Measurements from ENCODE around the gene KNCN.

The KNCN gene

DNA sequence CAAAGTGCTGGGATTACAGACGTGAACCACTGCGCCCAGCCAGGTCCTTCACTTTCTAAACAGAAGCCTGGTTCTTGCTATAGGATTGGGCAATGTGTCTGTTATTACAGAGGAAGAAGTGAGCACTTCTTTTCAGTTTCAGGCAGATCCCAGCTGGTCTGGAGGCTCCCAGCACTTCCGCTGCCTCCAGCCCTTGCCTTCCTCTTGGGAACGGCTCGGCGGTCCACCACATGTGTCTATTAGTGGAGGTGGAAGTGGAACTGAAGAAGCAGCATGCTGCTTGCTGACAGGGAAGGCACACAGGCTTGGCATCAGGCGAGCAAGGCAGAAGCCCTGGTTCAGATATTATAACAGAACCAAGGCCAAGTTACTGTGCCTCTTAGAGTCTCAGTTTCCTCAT lies 35.6 kb upstream of the KNCN start:
- no peak overlapping the region for H3K23ac ChIP-seq (ENCODE audit: low read length in 2 of 2)
- H3K4me1 ChIP-seq (ENCODE audit: control insufficient read depth, insufficient read depth, low read depth, low read length) = no peaks in the 10 kb centered on the region
- no peak overlapping the region for H3K4me3 ChIP-seq (ENCODE audit: insufficient read depth in 1 of 2, low read depth in 1 of 2, low read length in 2 of 2)
- H3K9ac ChIP-seq (ENCODE audit: low read length) = no peak overlapping the region
- H2BK15ac ChIP-seq (ENCODE audit: low read depth, poor library complexity, severe bottlenecking) = no peak overlapping the region
- H4K8ac ChIP-seq (ENCODE audit: low read length) = no peak overlapping the region
- no peak overlapping the region for H3K4me2 ChIP-seq (ENCODE audit: low read length, poor library complexity, severe bottlenecking)
- H3K18ac ChIP-seq (ENCODE audit: low read depth in 1 of 2, low read length in 2 of 2) = no peak overlapping the region
- no peak overlapping the region for H2BK120ac ChIP-seq (ENCODE audit: low read depth, low read length)
- peaks cover 13% of the 10 kb centered on the region for H3K9me3 ChIP-seq (ENCODE audit: control insufficient read depth, low read length)
- H4K91ac ChIP-seq (ENCODE audit: low read length) = no peak overlapping the region
- peaks cover 53 to 76% of the 10 kb centered on the region in 2 experiments for H3K36me3 ChIP-seq (ENCODE audit: control insufficient read depth in 1 of 2, insufficient read depth in 2 of 2, low read depth in 1 of 2, low read length in 2 of 2)
- no peak overlapping the region for H2BK12ac ChIP-seq (ENCODE audit: low read length in 2 of 2)
- H3K14ac ChIP-seq (ENCODE audit: low read length in 2 of 2) = no peak overlapping the region
- H3K79me1 ChIP-seq (replicated peaks; ENCODE audit: low read length, poor library complexity, severe bottlenecking) = peaks cover 3% of the 10 kb centered on the region
- H2BK5ac ChIP-seq (ENCODE audit: low read depth, low read length, poor library complexity, severe bottlenecking) = no peak overlapping the region
- no peak for DNase-seq
- H3K4ac ChIP-seq (ENCODE audit: low read depth in 1 of 2, low read length in 2 of 2) = no peak overlapping the region
- no peak overlapping the region for H2AFZ ChIP-seq (ENCODE audit: low read depth, low read length)
- 94% methylated on average over 7 of the region's 7 CpGs for WGBS
- H2AK5ac ChIP-seq (ENCODE audit: low read length, severe bottlenecking) = no peak overlapping the region
- no peak overlapping the region for H3K27ac ChIP-seq (ENCODE audit: low read length, poor library complexity, severe bottlenecking)
- no peaks in the 10 kb centered on the region for H3K27me3 ChIP-seq (ENCODE audit: control insufficient read depth in 1 of 2, insufficient read depth in 1 of 2, low read length in 2 of 2)

DNA sequence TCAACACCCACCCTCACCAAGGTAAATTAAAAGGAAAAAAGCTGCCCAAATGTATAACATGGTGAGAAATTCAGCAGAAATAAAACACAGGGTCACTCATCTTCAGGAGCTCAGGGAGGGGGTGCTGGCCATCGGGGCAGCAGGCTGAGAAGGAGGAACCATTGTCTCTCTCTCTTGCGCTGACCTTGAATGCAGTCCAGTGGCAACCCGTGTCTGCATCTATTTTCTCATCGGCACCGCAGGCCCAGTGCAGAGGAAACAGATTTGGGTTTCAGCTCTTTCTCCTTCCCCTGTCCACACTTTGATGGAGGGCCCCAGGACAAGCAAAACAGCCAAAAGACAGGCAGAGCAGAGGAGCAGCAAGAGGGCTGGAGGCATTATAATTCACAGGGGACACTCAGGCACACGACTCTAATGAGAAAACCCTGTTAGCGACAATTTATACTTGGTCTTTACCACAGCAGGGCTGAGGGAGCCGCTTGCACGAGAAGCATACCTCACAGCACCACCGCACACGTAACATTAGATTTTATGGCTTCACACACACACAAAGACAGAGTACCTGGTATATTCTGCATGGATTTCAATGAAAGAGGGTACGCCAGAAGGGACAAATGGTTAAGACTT lies 34.0 kb upstream of the KNCN start:
- no peak overlapping the region for H2AFZ ChIP-seq (ENCODE audit: low read depth, low read length)
- H2AK5ac ChIP-seq (ENCODE audit: low read length, severe bottlenecking) = no peak overlapping the region
- H3K36me3 ChIP-seq (ENCODE audit: control insufficient read depth in 1 of 2, insufficient read depth in 2 of 2, low read depth in 1 of 2, low read length in 2 of 2) = peaks cover 48 to 73% of the 10 kb centered on the region in 2 experiments
- no peak overlapping the region for H3K4ac ChIP-seq (ENCODE audit: low read depth in 1 of 2, low read length in 2 of 2)
- H4K91ac ChIP-seq (ENCODE audit: low read length) = no peak overlapping the region
- H3K18ac ChIP-seq (ENCODE audit: low read depth in 1 of 2, low read length in 2 of 2) = no peak overlapping the region
- no peaks in the 10 kb centered on the region for H3K4me1 ChIP-seq (ENCODE audit: control insufficient read depth, insufficient read depth, low read depth, low read length)
- H3K23ac ChIP-seq (ENCODE audit: low read length in 2 of 2) = no peak overlapping the region
- H2BK15ac ChIP-seq (ENCODE audit: low read depth, poor library complexity, severe bottlenecking) = no peak overlapping the region
- H3K27ac ChIP-seq (ENCODE audit: low read length, poor library complexity, severe bottlenecking) = no peak overlapping the region
- H3K14ac ChIP-seq (ENCODE audit: low read length in 2 of 2) = no peak overlapping the region
- H3K4me2 ChIP-seq (ENCODE audit: low read length, poor library complexity, severe bottlenecking) = no peak overlapping the region
- H3K27me3 ChIP-seq (ENCODE audit: control insufficient read depth in 1 of 2, insufficient read depth in 1 of 2, low read length in 2 of 2) = no peaks in the 10 kb centered on the region
- H3K4me3 ChIP-seq (ENCODE audit: insufficient read depth in 1 of 2, low read depth in 1 of 2, low read length in 2 of 2) = no peak overlapping the region
- DNase-seq = no peak
- H2BK12ac ChIP-seq (ENCODE audit: low read length in 2 of 2) = no peak overlapping the region
- H3K79me1 ChIP-seq (replicated peaks; ENCODE audit: low read length, poor library complexity, severe bottlenecking) = peaks cover 3% of the 10 kb centered on the region
- peaks cover 13% of the 10 kb centered on the region for H3K9me3 ChIP-seq (ENCODE audit: control insufficient read depth, low read length)
- no peak overlapping the region for H2BK120ac ChIP-seq (ENCODE audit: low read depth, low read length)
- 88% methylated on average over 8 of the region's 12 CpGs for WGBS
- no peak overlapping the region for H3K9ac ChIP-seq (ENCODE audit: low read length)
- no peak overlapping the region for H4K8ac ChIP-seq (ENCODE audit: low read length)
- H2BK5ac ChIP-seq (ENCODE audit: low read depth, low read length, poor library complexity, severe bottlenecking) = no peak overlapping the region

DNA sequence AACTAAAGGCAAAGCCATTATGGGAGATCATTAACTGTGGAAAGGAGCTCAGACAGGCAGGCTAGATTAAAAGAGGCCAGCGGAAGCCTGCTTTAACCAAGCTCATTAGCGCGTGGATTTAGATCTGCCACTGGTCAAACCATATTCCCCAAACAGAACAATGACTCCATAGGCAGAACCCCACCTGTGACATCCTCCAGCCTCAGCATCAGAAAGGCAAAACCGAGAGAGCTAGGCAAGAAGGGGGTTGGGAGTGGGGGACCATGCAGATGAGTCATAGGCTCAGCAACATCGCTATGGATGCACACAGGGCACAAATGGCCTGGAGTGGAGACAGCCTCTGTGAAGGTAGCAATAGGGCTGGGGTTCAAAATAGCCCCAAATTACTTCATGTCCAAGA lies 32.0 kb upstream of the KNCN start:
- no peak overlapping the region for H3K9ac ChIP-seq (ENCODE audit: low read length)
- WGBS = 98% methylated on average over 4 of the region's 5 CpGs

DNA sequence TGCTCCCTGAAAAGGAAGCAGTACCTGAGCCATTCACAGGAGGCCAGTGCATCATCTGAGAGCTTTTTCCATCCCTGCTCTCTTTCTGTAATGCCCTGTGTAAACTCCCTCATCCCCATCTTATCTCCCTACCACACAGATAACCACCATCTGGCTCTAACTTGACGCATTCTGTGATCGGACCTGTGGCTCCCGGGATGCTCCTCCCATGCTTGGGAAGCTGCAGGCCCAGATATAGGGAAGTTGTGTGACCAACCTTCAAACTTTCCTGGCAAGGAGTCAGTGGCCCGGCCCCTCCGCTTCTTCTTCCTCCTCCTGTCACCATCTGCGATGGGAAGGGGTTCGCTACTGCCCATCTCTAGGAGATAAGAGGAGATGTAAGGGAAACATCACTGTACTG lies 31.5 kb upstream of the KNCN start:
- Histone ChIP-seq H3K23ac (ENCODE audit: low read length in 2 of 2) (no peak overlapping the region), H3K4ac (ENCODE audit: low read depth in 1 of 2, low read length in 2 of 2) (no peak overlapping the region), H4K91ac (ENCODE audit: low read length) (no peak overlapping the region), H3K4me2 (ENCODE audit: low read length, poor library complexity, severe bottlenecking) (no peak overlapping the region), H2BK5ac (ENCODE audit: low read depth, low read length, poor library complexity, severe bottlenecking) (no peak overlapping the region), H2BK15ac (ENCODE audit: low read depth, poor library complexity, severe bottlenecking) (no peak overlapping the region), H3K9ac (ENCODE audit: low read length) (no peak overlapping the region), H2BK12ac (ENCODE audit: low read length in 2 of 2) (no peak overlapping the region), H2AK5ac (ENCODE audit: low read length, severe bottlenecking) (no peak overlapping the region), H3K18ac (ENCODE audit: low read depth in 1 of 2, low read length in 2 of 2) (no peak overlapping the region), H3K36me3 (ENCODE audit: control insufficient read depth in 1 of 2, insufficient read depth in 2 of 2, low read depth in 1 of 2, low read length in 2 of 2) (peaks cover 54 to 80% of the 10 kb centered on the region in 2 experiments), H3K9me3 (ENCODE audit: control insufficient read depth, low read length) (no peaks in the 10 kb centered on the region), H3K14ac (ENCODE audit: low read length in 2 of 2) (no peak overlapping the region), H3K27me3 (ENCODE audit: control insufficient read depth in 1 of 2, insufficient read depth in 1 of 2, low read length in 2 of 2) (no peaks in the 10 kb centered on the region), H3K4me1 (ENCODE audit: control insufficient read depth, insufficient read depth, low read depth, low read length) (no peaks in the 10 kb centered on the region), H4K8ac (ENCODE audit: low read length) (no peak overlapping the region), H2AFZ (ENCODE audit: low read depth, low read length) (no peak overlapping the region), H3K4me3 (ENCODE audit: insufficient read depth in 1 of 2, low read depth in 1 of 2, low read length in 2 of 2) (no peak overlapping the region), H3K79me1 (replicated peaks; ENCODE audit: low read length, poor library complexity, severe bottlenecking) (peaks cover 5% of the 10 kb centered on the region), H2BK120ac (ENCODE audit: low read depth, low read length) (no peak overlapping the region), H3K27ac (ENCODE audit: low read length, poor library complexity, severe bottlenecking) (no peak overlapping the region)
- 90% methylated on average over 7 of the region's 7 CpGs for WGBS
- no peak for DNase-seq

More for the DNA sequence above, 32.0 kb upstream of the KNCN start:
- DNase-seq = no peak
- Histone ChIP-seq H2AK5ac (ENCODE audit: low read length, severe bottlenecking) (no peak overlapping the region), H3K4me1 (ENCODE audit: control insufficient read depth, insufficient read depth, low read depth, low read length) (no peaks in the 10 kb centered on the region), H2BK5ac (ENCODE audit: low read depth, low read length, poor library complexity, severe bottlenecking) (no peak overlapping the region), H4K91ac (ENCODE audit: low read length) (no peak overlapping the region), H4K8ac (ENCODE audit: low read length) (no peak overlapping the region), H3K27me3 (ENCODE audit: control insufficient read depth in 1 of 2, insufficient read depth in 1 of 2, low read length in 2 of 2) (no peaks in the 10 kb centered on the region), H3K4ac (ENCODE audit: low read depth in 1 of 2, low read length in 2 of 2) (no peak overlapping the region), H3K4me2 (ENCODE audit: low read length, poor library complexity, severe bottlenecking) (no peak overlapping the region), H2BK120ac (ENCODE audit: low read depth, low read length) (no peak overlapping the region), H2AFZ (ENCODE audit: low read depth, low read length) (no peak overlapping the region), H2BK12ac (ENCODE audit: low read length in 2 of 2) (no peak overlapping the region), H3K36me3 (ENCODE audit: control insufficient read depth in 1 of 2, insufficient read depth in 2 of 2, low read depth in 1 of 2, low read length in 2 of 2) (peaks cover 50 to 75% of the 10 kb centered on the region in 2 experiments), H3K4me3 (ENCODE audit: insufficient read depth in 1 of 2, low read depth in 1 of 2, low read length in 2 of 2) (no peak overlapping the region), H3K9me3 (ENCODE audit: control insufficient read depth, low read length) (no peaks in the 10 kb centered on the region), H3K18ac (ENCODE audit: low read depth in 1 of 2, low read length in 2 of 2) (no peak overlapping the region), H3K27ac (ENCODE audit: low read length, poor library complexity, severe bottlenecking) (no peak overlapping the region), H3K14ac (ENCODE audit: low read length in 2 of 2) (no peak overlapping the region), H2BK15ac (ENCODE audit: low read depth, poor library complexity, severe bottlenecking) (no peak overlapping the region), H3K23ac (ENCODE audit: low read length in 2 of 2) (no peak overlapping the region), H3K79me1 (replicated peaks; ENCODE audit: low read length, poor library complexity, severe bottlenecking) (peaks cover 5% of the 10 kb centered on the region)
